HG03469 (cell line): ENCODE data around the gene SYK.
A peak's percentile ranks its signal among the peaks of the same experiment; 100 is the strongest.
"Not testable (repeated sequence)": the region's sequence is repeated elsewhere in the genome, so short reads cannot be mapped to it uniquely, and the experiment has no call there.

Experiments used
- ATAC-seq: cut with Tn5 transposase; IDR thresholded peaks from one replicate; pipeline ENCODE4 v1.9.1; 2021; ENCODE audit warnings: mild to moderate bottlenecking, moderate library complexity, moderate number of reproducible peaks; ENCODE audit not compliant: unreplicated experiment

Gene SYK

DNA sequence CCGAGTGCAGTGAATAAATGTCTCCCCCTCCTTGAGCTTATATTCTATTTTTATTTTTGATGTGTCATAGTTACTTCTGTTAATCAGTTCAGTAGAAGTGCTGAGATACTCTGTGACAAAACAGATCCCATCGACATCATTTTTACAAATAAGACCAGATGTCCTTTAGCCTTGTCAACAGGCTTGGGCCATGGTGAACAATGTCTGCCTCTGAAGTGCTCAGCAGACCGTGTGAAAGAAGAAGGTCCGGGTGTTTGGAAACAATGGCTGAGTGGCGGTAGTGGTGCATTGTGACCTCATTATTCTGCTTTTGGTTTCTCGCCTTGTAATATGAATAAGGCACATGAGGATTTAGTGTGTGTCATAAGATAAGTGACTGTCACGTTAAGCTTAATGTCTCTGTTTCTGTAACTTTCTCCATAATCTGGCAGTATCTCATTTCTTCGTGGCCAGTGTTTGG lies 71.2 kb downstream of the SYK start:
- no peak for ATAC-seq

DNA sequence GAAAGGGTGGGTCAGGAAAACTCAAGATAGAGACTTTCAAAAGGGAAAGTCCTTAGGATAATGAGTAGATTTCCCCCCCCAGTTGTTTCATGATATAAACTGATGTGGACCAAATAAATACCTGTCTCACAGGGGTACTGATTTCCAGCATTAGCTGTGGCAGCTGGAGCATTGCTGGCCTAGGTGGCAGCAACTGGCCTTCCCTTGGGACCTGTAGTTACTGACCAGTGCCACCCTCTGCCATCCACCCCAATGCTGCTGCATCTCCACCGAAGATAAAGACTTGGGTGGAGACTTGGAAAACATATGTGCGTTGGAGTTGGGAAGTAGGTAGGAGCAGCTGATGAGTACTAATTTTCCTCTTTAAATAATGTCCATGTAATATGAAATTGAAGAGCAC lies 71.8 kb downstream of the SYK start:
- ATAC-seq, result no peak

DNA sequence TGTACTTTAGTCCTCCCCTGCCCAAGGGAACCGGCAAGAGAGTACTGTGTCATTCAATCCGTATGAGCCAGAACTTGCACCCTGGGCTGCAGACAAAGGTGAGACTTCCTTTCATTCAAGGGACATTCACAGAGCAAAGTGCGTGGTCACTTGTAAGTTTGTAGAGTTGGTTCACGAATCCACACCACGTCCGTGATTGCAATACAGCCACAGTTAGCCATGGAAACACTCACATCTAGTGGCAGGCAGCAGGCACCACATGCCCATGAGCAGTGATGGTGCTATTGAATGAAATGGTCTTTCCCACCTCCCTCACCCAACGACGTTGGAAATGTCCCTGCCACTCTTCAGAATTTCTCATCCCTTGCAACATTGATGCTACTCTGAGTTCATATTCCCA lies 72.6 kb downstream of the SYK start:
- ATAC-seq, result no peak

DNA sequence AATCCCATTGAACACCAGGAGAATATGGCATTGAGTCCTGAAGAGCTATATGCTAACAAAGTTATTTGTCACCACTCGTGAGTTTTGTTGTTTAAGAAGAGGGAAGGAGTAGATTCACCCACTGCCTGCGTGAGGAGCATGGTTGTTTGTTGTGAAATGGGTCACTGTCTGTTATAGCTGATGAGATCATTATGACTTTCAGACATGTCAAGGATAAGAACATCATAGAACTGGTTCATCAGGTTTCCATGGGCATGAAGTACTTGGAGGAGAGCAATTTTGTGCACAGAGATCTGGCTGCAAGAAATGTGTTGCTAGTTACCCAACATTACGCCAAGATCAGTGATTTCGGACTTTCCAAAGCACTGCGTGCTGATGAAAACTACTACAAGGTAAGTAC lies 76.9 kb downstream of the SYK start:
- ATAC-seq, result no peak

DNA sequence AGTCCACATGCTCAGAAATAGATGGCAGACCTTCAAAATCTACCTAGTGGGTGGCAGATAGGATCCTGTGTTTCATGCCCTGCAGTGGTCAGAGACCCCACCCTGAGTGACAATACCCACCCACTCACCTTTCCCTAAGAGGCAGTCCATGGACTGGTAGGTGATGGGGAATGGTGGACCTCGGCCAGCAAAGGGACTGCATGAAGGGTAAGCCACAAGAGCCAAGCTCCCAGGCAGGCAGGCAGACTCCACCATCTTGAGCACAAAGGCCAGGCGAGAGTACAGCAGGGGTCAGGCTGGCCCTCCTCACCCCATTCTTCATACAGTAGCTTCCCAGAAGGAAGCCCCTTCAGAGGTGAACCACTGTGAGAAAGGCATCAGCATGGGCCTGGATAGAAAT lies 78.4 kb downstream of the SYK start:
- ATAC-seq, result no peak

DNA sequence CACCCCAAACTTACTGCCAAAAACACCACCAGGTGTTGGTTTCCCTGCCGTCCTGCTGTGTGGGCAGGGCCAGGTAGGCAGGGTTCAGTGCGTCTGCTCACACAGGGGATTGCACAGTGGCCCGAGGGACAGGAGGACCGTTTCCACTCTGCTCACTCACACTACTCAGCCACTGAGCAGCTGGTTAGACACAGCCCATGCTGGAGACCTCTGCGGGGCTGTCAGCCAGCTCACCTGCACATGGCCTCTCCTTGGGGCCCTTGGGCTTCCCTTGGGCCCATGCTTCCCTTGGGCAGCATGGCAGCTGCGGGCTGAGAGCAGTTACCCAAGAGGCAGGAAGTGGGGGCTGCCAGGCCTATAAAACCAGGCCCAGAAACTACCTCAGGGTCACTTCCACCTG lies 79.0 kb downstream of the SYK start:
- no peak for ATAC-seq

DNA sequence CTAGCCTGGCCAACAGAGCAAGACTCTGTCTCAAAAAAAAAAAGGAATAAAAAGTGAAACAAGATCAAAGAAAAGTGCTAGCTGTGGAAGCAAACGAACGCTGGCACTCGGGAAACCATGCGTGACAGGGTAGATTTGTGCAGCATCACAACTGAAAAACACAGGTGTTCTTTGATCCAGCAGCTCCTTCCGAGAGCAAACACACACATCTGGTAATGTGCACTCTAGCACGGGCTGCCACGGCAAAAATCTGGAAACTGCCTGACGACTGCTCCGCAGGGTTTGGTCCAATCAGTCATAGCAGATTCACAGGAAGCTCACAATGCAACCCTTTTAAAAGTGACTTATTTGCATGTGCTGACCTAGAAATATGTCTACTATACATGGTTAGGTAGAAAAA lies 80.0 kb downstream of the SYK start:
- peak; percentile 57 for ATAC-seq

DNA sequence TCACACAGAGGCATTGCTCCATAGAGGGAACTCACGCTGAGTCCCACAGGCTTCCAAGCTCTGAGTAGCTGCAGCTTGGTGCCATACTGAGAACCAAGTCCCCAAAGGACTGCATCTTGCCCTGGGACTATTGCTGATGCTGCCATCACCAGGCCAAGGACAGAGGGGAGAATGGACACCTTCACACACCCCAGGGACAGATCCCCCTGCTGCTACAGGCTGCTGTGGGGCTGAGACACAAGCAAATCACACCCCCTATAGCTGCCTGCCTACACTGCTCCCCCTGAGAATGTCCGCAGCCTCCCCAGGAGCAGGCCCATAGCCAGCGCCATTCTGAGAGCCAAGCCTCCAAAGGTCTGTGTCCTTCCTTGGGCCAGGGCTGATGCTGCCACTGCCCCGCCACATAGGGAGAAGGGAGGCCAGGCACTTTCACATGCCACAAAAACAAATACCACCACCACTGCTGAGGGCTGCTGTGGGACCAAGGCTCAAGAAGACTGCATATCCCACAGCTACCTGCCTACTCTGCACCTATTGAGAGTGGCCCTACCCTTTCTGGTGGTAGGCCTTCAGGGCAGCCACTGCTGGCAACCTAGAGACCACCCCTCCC lies 81.5 kb downstream of the SYK start:
- ATAC-seq, result no peak

DNA sequence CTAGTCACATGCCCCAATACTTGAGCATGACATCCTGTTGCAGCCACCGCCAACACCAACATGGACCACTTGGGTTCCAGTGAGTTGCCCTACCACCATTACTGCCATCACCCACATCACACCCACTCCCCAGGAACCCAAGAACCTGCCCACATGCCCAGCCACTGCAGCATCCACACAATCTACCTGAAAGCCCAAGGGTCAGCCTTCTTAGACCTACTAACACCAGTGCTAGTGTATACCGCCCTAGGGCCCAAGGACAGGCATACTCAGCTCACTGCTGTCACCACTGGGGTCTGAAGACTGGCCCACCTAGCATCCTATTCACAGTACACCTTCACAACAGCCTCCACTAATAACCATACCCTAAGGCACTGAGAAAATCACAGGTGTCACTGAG lies 82.0 kb downstream of the SYK start:
- ATAC-seq, result no peak

DNA sequence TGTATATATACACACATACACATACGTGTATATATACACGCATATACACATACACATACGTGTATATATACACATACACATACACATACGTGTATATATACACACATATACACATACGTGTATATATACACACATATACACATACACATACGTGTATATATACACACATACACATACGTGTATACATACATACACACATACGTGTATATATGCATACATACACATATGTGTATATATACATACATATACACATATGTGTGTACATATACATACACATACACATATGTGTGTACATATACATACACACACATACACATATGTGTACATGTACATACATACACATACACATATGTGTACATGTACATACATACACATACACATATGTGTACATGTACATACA lies 82.6 kb downstream of the SYK start:
- ATAC-seq, result no peak

DNA sequence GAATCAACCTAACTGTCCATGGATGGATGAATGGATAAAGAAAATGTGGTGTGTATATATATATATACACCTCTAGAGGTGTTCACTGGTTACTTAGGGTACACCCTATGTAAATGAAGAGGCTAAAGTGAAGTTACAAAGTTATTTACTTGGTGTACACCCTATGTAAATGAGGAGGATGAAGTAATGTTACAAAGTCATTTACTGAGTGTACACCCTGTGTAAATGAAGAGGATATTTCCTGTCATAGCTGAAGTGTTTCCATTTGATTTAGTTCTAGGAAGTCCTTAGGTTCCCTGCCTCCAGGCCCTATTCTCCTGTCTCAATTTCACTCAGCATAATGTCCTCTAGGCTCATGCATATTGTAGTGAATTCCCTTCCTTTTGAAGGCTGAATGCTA lies 85.2 kb downstream of the SYK start:
- ATAC-seq, result not testable (repeated sequence)

DNA sequence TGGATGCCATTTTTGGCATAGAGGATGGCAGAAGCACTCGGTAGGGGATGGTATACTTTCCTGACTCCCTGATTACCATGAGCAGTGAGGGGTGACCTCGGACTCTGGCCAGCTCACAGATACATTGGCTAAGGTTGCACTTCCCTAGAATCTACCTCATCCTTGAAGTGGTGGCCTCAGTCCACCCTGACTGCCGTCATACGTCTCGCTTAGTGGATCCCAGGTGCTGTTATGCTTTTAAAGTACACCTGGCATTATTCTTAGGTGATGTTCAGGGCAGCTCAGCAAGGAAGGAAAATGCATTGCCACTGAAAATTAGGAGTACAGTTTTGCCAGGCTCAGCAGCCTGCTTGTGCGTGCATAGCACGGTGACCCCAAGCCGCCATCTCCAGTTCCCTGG lies 87.3 kb downstream of the SYK start:
- ATAC-seq, result no peak

DNA sequence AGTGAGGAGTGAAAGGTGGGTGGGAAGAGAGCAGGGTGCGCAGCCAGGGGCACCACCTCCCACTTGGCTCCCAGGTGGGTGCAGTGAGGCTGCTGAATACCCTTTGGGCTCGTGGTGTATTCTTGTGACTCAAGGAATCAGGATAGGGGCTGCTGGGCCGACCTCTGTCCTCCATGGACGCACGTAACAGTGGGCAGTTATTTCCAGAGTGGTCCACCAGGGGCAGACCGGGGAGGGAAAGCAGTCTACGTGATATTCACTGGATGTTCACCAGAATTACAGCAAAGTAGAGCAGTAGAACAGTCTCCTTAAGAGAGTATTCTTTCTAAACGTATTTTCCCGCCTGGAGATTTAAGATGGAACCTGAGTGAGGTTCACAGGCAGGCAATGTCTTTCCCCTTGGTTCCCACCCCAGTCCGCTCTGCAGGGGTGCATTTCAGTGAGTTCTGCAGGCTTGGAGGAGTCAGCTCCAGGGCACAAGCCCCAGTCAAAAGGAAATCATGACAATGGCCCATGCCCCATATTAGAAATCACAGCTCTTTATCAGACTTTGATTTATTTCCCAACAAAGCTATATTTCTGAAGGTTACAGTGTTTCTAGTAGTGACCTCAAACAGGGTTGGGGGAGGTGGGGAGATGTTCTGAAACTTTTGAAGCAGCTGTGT lies 88.7 kb downstream of the SYK start:
- ATAC-seq, result no peak

DNA sequence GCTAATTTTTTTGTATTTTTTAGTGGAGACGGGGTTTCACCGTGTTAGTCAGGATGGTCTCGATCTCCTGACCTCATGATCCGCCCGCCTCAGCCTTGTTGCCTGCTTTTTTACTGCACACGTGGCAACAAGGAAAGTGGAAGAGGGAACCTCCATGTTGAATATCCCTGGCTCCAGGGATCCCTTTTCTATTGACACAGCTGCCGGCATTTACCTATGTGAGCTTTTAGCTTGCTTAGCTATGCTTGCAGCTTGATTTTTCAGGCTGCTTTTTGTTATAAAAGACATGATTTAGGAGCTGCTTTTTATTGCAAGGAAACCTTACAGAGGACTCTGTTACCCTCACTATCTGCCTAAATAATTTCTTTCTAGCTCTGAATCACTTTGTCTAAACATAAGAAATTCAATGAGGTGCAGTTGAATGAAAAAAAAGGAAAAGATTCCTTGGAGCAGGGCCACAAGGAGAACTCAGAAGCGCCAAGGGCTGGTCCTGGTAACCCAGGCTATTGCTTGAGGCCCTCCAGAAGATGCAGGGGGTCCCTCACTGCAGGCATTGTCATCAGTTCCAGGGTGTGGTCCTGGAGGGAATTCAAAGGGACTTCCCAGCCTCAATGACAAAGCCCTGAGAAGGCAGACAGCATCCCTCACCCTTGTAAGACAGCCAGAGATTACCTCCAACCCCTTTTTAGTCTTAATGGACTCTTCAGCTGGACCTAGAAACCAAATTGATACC lies 89.9 kb downstream of the SYK start:
- ATAC-seq, result no peak

DNA sequence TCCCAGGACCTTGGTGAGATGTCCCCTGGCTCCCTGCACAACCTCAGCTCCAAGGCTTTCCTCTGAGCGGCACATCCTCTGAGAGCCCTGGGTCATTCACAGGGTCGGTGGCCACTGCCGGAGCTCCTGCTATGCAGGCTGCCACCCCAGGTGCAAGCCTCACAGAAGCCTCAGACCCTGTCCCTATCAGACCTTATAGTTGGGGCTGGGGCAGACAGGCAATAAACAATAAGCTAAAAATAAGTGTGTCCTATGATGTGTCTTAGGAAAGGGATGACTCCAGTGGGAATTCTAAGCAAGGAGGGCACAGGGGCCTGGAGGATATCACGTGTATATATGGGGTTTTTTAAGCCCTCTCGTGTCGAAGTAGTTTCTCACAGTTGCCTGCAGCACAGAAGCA lies 91.3 kb downstream of the SYK start:
- no peak for ATAC-seq

DNA sequence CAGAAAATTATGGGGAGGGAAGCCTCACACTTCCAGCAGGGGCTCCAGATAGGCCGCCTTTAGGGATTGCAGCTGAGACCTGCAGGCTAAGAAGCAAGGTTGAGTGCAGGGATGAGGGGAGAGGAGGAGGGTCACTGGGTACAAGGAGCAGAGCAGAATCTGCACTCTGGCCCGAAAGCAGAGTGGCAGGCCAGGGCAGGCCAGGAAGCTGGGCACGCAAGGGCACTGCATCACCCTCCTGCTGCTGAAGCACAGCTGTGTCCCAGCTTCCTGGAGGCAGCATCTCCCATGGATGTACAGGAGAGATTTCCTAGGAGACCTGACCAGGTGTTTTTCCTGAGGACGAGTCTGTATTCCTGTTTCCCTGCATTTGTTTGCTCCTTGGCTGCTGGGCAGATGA lies 92.1 kb downstream of the SYK start:
- ATAC-seq, result no peak

DNA sequence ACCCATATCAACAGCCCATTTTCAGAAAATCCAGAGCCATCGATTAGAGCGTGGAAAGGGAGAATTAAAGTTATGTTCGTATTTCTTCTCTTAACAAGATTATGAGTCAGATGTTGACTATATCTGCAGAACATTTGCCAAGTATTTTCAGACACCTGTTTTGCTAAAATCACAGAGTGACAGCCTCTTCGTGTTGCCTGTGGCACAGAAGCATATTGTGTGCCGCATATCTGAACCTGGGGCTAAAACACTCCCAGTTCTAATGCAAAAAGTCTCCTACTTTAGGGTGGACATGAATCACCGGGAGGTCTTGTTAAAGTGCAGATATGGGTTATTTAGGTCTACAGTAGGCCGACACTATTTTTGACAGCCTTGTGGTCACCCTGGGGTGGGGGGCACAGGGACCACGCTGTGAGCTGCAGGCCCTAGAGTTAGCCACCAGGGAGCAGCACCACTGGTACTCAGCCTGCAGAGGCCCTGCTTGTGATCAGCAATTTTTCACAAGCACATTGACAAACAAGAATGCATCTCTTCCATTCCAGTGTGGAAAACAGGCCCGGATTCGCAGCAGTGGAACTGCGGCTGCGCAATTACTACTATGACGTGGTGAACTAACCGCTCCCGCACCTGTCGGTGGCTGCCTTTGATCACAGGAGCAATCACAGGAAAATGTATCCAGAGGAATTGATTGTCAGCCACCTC lies 93.5 kb downstream of the SYK start:
- no peak for ATAC-seq

DNA sequence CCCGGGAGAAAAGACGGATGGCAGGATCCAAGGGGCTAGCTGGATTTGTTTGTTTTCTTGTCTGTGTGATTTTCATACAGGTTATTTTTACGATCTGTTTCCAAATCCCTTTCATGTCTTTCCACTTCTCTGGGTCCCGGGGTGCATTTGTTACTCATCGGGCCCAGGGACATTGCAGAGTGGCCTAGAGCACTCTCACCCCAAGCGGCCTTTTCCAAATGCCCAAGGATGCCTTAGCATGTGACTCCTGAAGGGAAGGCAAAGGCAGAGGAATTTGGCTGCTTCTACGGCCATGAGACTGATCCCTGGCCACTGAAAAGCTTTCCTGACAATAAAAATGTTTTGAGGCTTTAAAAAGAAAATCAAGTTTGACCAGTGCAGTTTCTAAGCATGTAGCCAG lies 94.2 kb downstream of the SYK start:
- no peak for ATAC-seq

DNA sequence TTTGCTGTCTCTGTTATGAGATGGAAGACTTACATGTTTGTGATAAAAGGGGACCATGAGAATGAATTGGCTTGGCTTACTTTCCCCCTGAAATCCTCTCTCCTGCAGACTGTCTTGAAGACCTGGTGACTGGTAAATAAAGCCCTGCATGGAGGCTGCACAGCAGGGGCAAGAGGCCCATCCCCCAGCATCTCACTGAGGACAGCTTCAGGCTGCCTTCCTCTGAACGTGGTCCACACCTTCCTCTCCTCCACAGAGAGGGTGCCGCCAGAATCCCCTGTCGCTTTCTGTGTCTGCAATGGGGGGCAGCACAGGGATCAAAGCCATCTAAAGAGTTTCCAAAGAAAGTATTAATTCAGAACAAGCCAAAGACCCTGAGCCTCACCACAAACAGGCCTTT lies 94.6 kb downstream of the SYK start:
- ATAC-seq, result no peak

DNA sequence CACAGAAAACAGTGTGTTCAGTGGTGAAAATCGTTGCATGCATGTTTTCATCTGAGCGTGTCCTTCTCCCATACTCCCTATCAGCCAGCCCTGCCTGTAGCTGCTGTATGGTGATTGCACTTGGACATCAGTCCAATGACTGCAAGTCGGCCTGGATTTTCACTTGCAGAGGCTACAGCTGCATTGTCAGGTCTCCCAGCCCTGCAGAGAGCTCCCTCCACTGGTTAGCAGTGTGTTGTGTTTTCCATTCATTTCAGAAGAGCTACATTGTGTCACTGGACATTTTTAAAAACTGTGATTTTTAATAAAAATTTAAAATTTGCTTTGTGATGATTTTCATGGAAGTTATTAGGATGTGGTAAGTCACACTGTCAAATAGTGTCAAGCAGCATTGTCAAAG lies 96.6 kb downstream of the SYK start:
- no peak for ATAC-seq

DNA sequence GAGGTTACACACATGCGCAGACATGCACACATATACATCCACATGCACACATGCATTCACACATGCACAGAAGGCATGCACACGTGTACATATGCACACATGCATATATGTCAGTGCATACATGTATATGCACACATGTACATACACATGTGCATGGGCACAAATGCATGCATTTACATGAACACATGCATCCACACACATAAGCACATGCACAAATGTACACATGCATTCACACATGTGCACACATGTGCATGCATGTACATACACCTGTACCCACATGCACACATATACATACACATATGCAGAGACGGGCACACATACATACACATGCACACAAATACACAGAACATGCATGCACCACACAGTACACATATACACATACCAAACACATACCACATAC lies 97.7 kb downstream of the SYK start:
- ATAC-seq, result no peak

DNA sequence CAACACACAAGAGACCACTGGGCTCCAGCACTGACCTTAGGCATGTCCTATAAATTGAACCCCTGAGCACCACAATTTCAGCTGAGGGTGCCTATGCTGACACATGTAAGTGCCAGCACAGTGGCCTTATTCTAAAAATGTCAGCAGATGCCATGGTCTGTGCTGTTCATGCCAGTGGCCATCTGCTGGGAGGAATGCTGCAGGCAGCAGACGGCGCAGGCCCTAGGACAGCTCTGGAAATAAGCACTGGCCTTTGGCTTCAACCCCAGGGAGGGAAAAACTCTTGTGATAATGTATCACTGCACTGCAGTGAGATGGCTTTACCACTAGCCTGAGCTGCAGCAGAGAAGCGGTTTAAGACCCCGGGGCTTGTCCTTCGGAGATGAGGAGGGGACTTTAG lies 98.5 kb downstream of the SYK start:
- ATAC-seq, result no peak
